ENCODE data around the gene TLCD3B.
A peak's percentile ranks its signal among the peaks of the same experiment; 100 is the strongest.
"Not testable (repeated sequence)": the region's sequence is repeated elsewhere in the genome, so short reads cannot be mapped to it uniquely, and the experiment has no call there.

Gene TLCD3B

DNA sequence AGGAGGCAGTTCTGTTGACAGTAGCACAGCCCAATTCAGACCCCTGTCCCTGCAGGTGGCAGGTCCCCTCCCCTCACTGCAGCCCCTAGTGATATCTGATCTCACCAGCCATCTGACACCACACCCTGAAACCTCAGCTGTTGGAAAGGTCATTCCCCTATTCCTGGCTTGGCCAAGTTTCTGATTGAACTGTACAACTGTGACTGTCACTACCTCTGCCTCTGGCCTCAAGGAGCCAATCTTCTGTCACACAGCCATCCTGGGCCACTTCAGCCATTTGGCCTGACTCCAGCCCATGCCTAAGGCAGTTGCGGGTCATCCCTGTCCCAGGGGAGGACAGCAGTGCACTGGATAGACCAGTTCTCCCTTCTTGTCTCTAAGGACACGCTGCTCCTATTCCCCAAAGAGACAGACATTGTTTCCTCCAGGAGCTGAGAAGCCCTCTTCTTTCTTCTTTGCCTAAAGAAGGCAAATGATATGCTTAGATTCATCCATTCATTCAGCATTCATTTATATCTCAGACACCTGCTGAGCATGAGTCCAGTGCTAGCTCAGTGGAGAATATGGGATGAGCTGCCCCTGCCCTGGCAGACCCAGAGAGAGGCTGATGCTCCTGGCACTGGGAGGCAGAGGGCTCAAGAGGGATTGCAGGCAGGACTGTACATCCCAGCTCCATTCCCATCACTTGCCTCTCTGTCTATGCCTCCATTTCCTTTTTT lies 29.9 kb upstream of the TLCD3B start:
- no peak for DNase-seq

DNA sequence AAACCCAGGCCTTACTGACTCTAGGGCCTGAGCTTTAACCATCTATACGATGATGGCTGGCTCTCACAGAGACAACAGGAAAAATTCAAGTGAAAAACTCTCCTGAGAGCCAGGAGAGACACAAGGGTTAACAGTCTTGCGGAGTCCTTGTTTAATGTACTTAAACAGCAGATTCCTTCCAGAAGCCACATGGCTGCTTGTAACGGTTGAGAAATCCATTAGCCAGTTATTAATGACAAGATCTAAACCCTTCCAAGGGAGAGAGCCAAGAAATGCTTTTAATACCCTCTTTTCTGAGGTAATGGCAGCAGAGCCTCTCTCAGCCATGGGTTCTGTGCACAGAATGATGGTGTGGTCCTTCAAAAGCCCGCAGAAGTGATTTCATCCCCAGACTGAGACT lies 29.3 kb upstream of the TLCD3B start:
- no peak for DNase-seq

DNA sequence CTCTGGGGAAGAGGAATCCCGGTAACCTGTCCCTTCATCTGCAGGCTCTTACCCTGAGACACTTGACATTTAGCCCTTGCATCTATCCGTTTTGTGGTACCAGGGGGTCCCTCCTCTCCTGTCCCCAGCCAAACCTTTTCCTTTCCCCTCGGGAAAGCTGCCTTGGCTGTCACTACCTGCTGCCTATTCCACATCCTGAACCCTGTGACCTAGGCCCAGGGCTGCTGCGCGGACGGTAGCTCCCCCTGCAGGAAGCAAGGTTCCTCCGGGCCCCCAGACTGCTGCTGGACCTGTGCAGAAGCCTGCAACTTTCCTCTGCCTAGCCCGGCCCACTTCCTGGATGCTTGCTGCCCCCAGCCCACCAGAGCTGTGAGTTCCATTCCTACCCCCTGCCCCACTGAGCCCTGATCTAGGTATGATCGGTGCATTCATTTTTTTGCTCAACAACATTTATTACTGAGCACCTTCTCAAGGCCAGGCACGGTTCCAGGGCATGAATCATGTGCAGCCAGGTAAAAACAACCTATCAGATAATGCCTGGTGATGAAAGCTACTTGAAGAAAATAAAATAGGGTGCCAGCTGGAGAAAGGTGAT lies 24.0 kb upstream of the TLCD3B start:
- peak; percentile 41 for DNase-seq

DNA sequence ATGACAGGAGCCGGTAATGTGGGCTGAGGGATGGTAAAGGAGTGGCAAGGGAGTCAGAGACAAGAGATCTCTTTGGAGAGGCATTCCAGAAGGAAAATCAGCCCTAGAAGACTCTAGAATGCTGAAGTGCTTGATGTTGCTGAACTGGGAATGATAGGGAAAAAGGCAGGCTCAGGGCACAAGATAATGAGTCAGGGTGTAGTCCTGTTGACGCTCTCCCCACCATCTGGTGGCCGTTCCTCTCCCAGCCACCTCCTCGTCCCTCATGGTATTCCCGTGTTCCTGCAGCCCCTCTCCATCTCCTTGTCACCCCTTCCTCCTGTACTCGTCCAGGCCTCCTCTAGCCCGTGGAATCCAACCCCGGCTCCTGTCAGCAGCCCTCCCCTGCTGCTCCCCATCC lies 23.4 kb upstream of the TLCD3B start:
- no peak for DNase-seq

DNA sequence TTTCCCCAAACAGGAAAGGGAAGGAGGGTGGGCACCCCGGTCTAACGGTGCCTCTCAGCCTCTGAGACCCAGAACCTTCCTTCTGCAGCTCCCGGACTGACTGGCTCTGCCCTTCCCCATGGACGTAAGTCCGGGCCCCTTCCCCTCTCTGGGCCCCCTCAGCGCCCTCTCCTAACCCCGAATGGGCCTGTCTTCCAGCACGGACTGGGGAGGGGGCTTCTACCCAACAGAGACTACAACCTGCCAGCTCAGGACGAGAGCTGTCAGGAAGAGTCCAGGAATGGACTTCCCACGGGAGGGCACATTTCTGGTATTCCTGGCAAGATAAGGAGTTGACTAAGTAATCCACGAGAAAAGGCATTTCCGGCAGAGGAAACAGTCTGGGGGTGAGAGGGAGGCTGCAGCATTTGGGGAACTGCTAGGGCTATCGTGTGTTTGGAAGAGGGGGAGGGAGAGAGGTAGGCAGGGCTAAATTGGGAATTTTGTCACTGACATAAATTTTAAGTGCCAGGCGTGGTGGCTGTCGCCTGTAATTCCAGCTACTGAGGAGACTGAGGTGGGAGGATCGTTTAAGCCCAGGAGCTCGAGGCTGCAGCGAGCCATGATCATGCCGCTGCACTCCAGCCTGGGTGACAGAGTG lies 22.4 kb upstream of the TLCD3B start:
- no peak for DNase-seq

DNA sequence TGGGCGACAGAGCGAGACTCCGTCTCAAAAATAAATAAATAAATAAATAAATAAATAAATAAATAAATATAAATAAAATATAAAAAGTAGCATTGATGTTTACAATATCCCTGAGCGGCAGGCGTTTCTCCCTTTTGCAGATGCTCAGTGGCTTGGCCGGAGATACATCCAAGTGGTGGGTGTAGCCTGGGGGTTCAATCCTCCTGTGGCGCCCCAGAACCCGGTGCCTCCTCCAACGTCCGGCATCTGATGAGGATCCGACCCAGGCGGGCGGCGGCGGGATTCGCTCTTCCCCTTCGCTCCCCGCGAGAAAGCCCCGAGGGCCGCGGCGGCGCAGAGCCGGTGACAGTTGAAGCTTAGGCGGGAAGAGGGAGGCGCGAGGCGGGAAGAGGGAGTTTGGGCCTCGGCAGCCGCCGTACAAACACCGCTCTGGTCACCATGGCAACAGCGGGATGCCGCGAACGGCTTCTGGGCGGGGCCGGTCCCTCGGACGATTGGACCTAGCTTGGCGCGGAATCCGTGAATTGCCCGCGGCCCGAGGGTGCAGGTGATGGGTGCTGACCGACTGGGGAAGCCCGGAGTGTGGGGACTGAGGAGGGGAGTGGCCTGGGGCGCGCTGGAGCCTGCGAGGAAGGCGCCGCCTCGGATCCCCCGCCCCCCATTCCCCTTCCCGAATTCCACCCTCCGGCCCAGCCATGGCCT lies 21.8 kb upstream of the TLCD3B start:
- DNase-seq = peak; percentile 92

DNA sequence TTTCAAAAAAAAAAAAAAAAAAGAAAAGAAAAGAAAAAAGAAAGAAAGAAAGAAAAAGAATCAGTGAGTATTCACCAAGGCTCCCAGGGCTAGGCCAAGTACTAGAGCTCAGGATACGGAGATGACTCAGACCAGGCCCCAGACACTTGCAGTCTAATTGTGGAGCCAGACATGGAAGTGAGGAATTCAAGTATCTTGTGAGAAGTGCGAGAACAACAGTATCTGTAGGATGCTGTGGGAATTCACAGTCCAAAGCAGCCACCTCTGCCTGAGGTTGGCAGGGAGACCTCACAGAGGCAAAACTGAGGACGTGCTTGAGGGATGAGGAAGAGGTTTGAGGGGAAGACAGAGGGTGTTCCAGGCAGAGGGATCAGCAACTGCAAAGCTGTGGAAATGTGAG lies 20.4 kb upstream of the TLCD3B start:
- no peak for DNase-seq

DNA sequence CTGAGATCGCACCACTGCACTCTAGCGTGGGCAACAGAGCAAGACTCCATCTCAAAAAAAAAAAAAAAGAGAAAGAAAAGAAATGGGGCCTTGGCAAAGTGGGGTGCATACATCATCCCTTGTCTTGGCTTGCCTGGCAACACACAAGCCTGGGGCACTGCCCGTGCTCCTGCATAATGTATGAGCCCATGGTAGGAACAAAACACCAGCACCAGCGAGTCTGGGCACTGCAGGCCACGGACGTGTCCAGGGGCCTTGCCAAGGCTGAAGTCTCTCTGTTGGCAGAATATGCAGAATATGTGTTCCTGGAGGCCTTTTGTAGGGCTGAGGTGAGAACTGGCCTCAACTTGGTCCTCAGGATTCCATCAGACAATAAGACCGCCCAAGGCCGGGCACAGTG lies 18.8 kb upstream of the TLCD3B start:
- no peak for DNase-seq

DNA sequence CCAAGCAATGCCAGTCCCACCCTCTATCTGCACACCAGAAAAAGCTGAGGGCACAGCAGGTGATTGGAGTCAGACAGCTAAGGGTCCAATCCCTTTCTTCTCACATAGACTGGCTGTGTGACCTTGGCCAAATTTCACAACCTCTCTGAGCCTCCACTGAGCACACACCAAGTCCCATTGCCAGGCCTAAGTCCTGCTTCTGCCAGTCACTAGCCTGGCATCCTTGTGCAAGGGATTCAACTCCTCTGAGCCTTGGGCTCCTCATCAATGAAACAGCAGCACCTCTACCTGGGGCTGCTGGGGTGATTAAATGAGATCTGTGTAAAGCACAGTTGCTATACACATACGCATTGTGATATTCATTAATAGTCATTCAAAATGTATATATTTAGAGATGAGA lies 15.5 kb upstream of the TLCD3B start:
- no peak for DNase-seq

DNA sequence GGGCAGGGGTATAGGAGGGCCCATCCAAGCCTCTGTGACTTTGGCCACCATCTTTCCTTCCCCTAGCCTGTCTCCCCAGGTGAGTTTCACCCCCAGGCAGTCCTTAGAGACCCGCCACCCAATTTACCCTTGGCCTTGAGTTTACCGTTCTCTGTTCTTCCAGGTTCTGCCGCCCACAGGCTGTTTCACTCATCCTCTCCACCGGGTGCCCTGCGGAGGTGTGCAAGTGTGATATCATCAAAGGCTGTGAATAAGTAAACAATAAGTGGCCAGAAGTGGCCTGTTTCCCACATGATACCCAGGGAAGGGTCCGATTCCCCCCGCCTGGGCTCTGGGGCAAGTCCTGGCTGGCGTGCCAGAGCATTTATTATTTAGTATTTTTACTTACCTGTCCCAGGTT lies 15.1 kb upstream of the TLCD3B start:
- DNase-seq = no peak

DNA sequence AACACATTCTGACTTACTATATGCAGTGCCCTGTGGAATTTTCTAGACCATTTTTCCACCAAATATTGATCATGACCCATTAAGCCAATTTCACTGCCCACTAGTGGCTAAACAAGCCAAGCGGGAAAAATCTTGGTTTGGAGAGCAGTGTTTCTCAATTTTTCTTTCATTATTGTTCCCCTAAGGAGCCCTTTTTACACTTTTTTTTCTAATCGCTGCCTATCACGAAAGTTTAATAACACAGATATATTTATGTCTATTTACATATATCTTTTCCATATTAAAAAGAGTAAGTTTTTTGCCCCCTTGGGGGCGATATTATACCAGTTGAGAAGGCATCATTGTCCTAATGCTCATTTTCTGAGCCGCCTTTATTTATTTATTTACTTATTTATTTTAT lies 10.8 kb upstream of the TLCD3B start:
- peak; percentile 47 for DNase-seq

DNA sequence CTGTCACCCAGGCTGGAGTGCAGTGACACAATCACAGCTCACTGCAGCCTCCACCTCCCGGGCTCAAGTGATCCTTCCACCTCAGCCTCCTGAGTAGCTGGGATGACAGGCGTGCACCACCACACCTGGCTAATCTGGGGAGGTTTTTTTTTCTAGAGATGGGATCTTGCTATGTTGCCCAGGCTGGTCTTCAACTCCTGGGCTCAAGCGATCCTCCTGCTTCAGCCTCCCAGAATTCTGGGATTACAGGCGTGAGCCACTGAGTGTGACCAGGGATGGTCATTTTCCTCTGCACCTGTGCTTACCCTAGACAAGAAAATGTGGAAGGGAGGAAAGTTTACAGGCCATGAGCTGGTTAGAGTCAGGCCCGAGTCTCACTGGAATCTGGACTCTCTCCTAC lies 9.6 kb upstream of the TLCD3B start:
- not testable (repeated sequence) for DNase-seq

DNA sequence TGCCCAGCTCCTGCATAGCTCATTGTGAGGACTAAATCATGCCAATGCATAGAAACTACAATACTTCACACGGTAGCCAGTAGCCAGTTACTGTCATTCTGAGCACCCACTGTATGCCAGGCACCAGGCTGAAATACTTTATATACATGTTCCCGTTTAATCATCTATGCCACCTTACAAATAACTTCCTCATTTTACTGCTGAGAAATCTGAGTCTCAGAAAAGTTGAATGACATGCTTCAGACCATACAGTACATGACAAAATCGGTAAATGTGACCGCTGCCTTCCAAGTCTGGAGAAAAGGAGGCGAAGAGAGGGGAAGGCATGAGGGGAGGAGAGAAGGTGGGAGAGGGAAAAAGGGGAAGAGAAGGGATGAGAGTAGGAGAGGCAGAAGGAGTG lies 9.2 kb upstream of the TLCD3B start:
- DNase-seq = peak; percentile 45

DNA sequence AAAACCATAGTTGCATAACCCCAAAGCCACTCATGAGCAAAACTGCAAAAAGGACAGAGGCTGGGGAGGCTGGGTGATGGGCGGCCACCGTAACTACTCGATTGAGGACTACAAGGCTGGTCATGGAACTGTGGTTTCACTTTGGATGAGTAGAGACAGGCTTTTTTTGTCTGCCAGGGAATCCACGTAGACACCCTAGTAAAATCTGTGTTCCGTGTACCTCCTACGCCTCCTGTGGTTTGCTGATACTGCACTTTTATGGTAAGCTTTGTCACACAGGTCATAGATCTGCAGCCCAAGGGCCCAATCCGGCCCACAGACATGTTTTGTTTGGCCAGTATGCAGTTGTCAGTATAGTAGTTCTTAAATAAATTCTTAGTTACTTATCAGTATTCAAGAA lies 2.2 kb upstream of the TLCD3B start:
- no peak for DNase-seq

DNA sequence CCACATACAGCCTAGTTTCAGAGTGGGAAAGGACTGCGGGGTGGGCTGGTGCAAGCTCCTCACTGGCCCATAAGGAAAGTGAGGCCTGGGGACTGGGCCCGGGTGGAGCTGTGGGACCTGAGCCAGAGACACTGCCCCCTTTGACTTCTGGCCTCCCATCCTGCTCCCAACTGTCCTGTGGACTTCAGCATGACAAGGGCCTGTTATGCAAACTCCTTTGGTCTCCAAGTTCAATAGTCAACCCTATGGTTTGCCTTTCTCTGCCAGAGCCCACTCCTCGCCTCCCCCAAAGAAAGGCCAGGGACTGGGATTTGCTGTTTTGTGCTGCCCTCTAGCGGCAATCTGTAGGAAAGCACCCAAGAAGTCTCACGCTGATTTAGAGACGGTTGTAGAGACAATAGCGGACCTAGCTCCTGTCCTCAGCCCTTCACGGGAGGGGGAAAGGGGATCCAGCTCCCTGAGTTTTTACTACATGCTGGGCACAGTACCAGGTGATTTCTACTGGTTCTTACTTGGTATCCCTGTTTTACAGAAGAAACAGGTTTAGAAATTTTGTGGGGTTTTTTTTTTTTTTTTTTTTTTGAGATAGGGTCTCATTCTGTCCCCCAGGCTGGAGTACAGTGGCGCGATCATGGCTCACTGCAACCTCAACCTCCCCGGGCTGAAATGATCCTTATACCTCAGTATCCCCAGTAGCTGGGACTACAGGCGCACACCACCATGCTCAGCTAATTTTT lies 1.2 kb upstream of the TLCD3B start:
- DNase-seq = peak; percentile 64

DNA sequence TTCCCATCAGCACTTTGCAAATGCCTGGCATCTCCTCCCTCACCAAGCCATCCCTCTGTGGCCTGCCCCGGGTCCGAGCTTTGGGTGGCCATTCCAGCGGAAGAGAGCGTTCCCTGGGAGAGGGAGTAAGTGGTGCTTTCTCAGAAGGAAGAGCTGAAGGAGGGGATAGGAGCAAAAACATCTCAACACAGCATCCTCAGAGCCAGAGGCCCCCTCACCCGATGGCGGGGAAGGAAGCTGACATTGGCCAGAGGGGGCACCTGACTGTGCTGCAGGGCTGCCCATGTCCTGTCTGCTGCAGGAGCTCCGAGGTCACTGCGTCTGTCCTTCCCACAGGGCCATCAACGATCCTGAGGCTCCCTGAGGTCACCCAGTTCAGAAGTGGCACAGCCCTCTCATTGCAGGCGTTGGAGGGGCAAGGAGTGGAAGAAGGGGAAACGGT lies 427 bp upstream of the TLCD3B start:
- no peak for DNase-seq

DNA sequence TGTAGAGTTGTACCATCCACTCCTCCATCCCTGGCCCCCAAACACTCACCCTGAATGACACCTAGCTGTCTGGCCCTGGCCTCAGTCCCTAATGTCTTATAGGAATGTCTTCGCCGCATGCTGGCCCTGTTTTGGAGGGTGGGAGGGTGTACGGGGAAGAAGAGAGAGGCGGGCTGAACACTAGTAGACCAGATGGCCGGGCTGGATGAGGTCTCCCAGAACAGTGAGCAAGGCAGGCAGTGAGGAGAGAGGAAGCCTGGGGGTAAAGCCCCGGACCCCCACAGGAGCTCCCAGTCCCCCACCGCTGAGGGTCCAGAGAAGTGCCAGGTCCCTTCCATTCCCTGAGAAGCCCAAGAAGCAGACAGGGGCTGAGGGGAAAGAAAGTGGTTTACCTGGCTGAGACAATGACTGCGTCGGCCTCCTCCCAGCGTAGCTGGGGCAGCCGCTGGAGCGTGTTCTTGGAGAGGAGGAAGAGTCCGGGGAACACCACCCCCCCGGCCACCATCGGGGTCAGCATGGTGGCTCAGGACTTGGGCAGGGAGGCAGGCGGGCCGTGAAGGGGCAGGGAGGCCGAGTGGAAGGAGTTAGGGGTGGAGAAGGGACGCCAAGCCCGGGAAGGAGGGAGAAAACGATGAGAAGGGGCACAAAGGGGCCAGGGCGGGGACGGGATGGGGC lies 923 bp downstream of the TLCD3B start:
- no peak for DNase-seq

DNA sequence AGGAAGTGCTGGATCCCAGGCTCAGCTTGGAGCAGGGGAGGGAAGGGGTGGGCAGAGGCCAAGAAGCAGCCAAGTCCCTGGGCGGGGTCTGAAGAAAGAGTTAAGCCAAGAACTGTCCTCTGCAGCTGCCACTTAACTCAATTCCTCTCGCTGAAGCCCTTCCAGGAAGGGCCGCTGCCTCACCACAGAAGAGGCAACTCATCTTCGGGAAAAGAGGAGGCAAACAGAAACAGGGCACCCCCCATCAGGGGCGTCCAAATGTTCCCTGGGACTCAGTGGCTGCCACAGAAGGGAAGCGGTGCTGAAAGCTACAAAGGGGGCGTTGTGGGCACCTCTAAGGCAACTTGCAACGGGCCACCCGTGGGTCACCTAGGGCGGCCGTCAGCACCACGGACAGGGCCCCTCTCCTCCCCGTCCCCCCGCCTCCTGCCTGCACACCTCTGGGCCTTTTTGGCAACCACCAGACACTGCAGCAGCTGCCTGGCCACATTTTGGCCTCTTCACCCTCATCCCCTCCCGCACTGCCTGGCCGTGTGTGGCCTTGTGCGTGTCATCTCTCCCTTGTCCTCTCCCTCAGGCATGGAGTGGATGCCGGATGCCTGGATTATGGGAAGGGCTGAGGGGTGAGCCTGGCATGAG lies 2.5 kb downstream of the TLCD3B start:
- DNase-seq = no peak

DNA sequence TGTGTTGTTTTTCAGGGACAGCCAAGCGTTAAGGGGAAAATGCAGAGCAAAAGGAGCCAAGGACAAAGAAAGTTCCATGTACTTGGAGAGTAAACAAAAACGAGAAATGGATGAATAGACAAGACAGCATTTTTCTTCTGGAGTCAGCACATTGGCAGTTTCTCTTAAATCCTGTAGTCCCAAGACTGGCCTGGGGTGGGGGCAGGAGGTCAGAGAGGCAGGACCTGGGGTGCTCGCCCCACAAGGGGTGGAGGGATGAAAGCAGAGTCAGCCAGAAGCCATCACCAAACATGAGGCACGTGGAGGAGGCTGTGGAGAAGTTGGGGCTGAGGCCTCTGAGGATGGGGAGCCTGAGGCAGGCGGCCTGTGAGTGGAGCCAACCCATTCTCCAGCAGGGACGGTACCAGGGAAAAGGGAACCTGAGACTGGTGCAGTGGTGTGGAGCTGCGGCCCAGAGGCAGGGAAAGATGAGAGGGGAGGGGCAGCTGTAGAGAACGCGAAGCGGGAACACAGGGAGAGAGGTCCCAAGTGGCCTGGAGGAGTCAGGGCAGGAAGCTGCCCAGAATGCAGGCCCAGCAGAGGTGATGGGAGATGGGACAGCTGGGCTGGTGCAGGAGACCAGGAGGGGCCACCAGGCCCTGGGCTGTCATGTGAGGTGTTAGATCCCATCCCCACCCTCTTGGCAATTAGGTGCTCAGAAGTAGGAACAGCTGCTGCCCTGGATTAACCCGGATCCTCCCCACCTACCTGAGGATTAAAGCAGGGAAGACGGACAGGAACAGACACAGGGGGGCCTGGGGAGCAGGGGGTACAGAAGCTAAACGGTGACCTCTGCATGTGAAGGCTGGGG lies 3.3 kb downstream of the TLCD3B start:
- no peak for DNase-seq

DNA sequence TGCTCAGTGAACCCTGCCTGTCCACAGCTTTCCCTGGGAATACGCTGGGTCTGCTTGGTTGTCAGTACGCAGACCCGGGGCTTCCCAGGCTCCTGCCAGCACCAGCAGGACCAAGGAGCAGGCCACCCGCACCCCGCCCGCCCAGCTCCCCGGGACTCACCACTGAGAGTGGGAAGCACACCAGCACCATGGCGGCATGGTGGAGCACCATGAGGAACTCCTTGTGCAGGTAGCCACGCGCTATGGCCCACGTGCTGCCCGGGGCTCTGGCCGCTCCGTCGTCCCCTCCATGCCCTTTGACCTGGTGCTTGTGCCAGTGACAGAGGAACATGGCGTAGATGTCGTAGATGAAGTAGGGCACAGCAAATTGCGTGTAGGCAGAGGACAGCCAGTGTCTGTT lies 4.6 kb downstream of the TLCD3B start:
- no peak for DNase-seq

DNA sequence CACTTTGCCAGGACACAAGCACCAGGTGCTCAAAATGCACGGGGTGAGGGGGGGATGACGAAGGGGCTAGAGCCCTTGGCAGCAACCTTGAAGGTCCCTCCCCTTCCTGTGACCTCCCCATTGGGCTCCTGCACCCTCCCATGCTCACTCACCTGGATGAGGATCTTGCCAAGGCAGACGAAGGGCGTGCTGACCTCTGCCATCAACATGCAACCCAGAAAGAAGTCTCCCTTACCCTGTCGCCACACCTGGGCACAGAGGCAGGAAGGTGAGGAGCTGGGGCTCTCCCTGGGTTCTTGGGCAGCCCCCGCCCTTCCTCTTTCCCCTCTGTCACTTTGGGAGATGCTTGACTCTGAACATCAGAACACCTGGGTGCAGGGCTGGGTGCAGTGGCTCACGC lies 5.5 kb downstream of the TLCD3B start:
- no peak for DNase-seq

All from inflammatory macrophage treated with lipopolysaccharide for 4 hours (primary cell).